Measurements from ENCODE around the gene ZBTB2.

ZBTB2 gene

GRCh38 chr6:151391471-151392413, at the start of gene ZBTB2:
ZBTB2 (minus strand) TSS chr6:151391559; CDS start chr6:151373637, 17,922 bp downstream.
- Histone ChIP-seq H3K4me1 (peaks cover 13% of the 10 kb centered on the region), H3K36me3 (ENCODE audit: control insufficient read depth, insufficient read depth, low read length) (no peaks in the 10 kb centered on the region), H3K4me3 (ENCODE audit: low read depth, low read length) (peak within 1 kb of the TSS; percentile 97), H3K9ac (peak within 1 kb of the TSS; percentile 86), H3K27ac (peak within 1 kb of the TSS; percentile 97), H3K4me2 (ENCODE audit: low read length) (peak within 1 kb of the TSS; percentile 76), H3K27me3 (ENCODE audit: control insufficient read depth, insufficient read depth, low read length) (no peaks in the 10 kb centered on the region), H2AFZ (peak within 1 kb of the TSS; percentile 74), H3K9me3 (ENCODE audit: control insufficient read depth, low read length) (no peaks in the 10 kb centered on the region), H3K79me2 (peaks cover 37% of the 10 kb centered on the region)
- no peak for TF ChIP-seq CTCF (IDR thresholded peaks at IDR 0.05)

GRCh38 chr6:151440930-151441329, 49.6 kb upstream of the ZBTB2 start:
- H3K4me1 ChIP-seq = peaks cover 5% of the 10 kb centered on the region
- no peak overlapping the region for H3K9ac ChIP-seq

GRCh38 chr6:151440498-151440897, 49.1 kb upstream of the ZBTB2 start:
- Histone ChIP-seq H3K4me3 (ENCODE audit: low read depth, low read length) (no peak overlapping the region), H3K4me1 (peaks cover 4% of the 10 kb centered on the region), H3K27ac (no peak overlapping the region), H3K9me3 (ENCODE audit: control insufficient read depth, low read length) (no peaks in the 10 kb centered on the region), H3K9ac (no peak overlapping the region), H2AFZ (no peak overlapping the region), H3K27me3 (ENCODE audit: control insufficient read depth, insufficient read depth, low read length) (no peaks in the 10 kb centered on the region), H3K4me2 (ENCODE audit: low read length) (no peak overlapping the region), H3K79me2 (peaks cover 20% of the 10 kb centered on the region), H3K36me3 (ENCODE audit: control insufficient read depth, insufficient read depth, low read length) (no peaks in the 10 kb centered on the region)
- no peak for TF ChIP-seq CTCF (IDR thresholded peaks at IDR 0.05)

More at GRCh38 chr6:151440930-151441329, 49.6 kb upstream of the ZBTB2 start:
- Histone ChIP-seq H3K9me3 (ENCODE audit: control insufficient read depth, low read length) (no peaks in the 10 kb centered on the region), H3K4me2 (ENCODE audit: low read length) (no peak overlapping the region), H3K27ac (no peak overlapping the region), H2AFZ (no peak overlapping the region), H3K79me2 (peaks cover 20% of the 10 kb centered on the region), H3K36me3 (ENCODE audit: control insufficient read depth, insufficient read depth, low read length) (no peaks in the 10 kb centered on the region), H3K27me3 (ENCODE audit: control insufficient read depth, insufficient read depth, low read length) (no peaks in the 10 kb centered on the region), H3K4me3 (ENCODE audit: low read depth, low read length) (no peak overlapping the region)
- TF ChIP-seq CTCF (IDR thresholded peaks at IDR 0.05) = peak; percentile 40

- no peak overlapping the region for H3K4me3 ChIP-seq (ENCODE audit: low read depth, low read length)
- no peaks in the 10 kb centered on the region for H3K36me3 ChIP-seq (ENCODE audit: control insufficient read depth, insufficient read depth, low read length)
- H3K4me2 ChIP-seq (ENCODE audit: low read length) = no peak overlapping the region
- H3K4me1 ChIP-seq = no peaks in the 10 kb centered on the region
- no peaks in the 10 kb centered on the region for H3K27me3 ChIP-seq (ENCODE audit: control insufficient read depth, insufficient read depth, low read length)
- no peaks in the 10 kb centered on the region for H3K9me3 ChIP-seq (ENCODE audit: control insufficient read depth, low read length)
- H3K9ac ChIP-seq = no peak overlapping the region
- H2AFZ ChIP-seq = no peak overlapping the region
- peaks cover 16% of the 10 kb centered on the region for H3K79me2 ChIP-seq
- H3K27ac ChIP-seq = no peak overlapping the region
- no peak for TF ChIP-seq CTCF (IDR thresholded peaks at IDR 0.05)
These were observed 46.0 kb upstream of the ZBTB2 start for GRCh38 chr6:151437401-151437800.

Data from parathyroid adenoma (tissue), 2 donors.